ENCODE data around the gene DCAF6. TPM values are rescaled to one million over a fixed set of nuclear protein-coding genes. Genes with fewer than 3 reads are reported as not detected.
A peak's percentile ranks its signal among the peaks of the same experiment; 100 is the strongest.

The DCAF6 gene
- total and polyA plus RNA-seq, 4 donors: 19.7 to 120 (median 28.2) TPM

- ATAC-seq (ENCODE audit: insufficient read depth, low FRiP score) (no peak), DNase-seq (no peak)
- H3K9ac ChIP-seq (ENCODE audit: insufficient read depth in 1 of 2, low read length in 2 of 2): no peak overlapping the region
- H3K27ac ChIP-seq (ENCODE audit: low read depth in 1 of 2, low read length in 1 of 2): no peak overlapping the region
- no peak for TF ChIP-seq CTCF (IDR thresholded peaks at IDR 0.05; ENCODE audit: control extremely low read depth, extremely low read depth)
- H3K4me3 ChIP-seq: no peak overlapping the region
- no peaks in the 10 kb centered on the region for H3K27me3 ChIP-seq (ENCODE audit: control insufficient read depth in 3 of 3, insufficient read depth in 3 of 3, low read length in 2 of 3)
- no peaks in the 10 kb centered on the region for H3K9me3 ChIP-seq (ENCODE audit: control insufficient read depth in 4 of 4, insufficient read depth in 3 of 4, low read length in 3 of 4)
- H3K36me3 ChIP-seq (ENCODE audit: control insufficient read depth in 4 of 4, insufficient read depth in 4 of 4, low read length in 4 of 4): no peaks in the 10 kb centered on the region
- 84% methylated on average over 2 of the region's 2 CpGs for WGBS, 2 donors
- H3K4me1 ChIP-seq (ENCODE audit: control insufficient read depth in 5 of 5, insufficient read depth in 5 of 5, low read length in 5 of 5): no peaks in the 10 kb centered on the region
Measured at GRCh38 chr1:167893798-167894197, 42.7 kb upstream of the DCAF6 start.

GRCh38 chr1:167898578-167899222 lies 37.8 kb upstream of the DCAF6 start:
- TF ChIP-seq CTCF (IDR thresholded peaks at IDR 0.05; ENCODE audit: control extremely low read depth, extremely low read depth): no peak
- Histone ChIP-seq H3K4me3 (no peak overlapping the region), H3K36me3 (ENCODE audit: control insufficient read depth in 4 of 4, insufficient read depth in 4 of 4, low read length in 4 of 4) (no peaks in the 10 kb centered on the region), H3K9me3 (ENCODE audit: control insufficient read depth in 4 of 4, insufficient read depth in 3 of 4, low read length in 3 of 4) (no peaks in the 10 kb centered on the region), H3K9ac (ENCODE audit: insufficient read depth in 1 of 2, low read length in 2 of 2) (no peak overlapping the region), H3K27ac (ENCODE audit: low read depth in 1 of 2, low read length in 1 of 2) (no peak overlapping the region), H3K4me1 (ENCODE audit: control insufficient read depth in 5 of 5, insufficient read depth in 5 of 5, low read length in 5 of 5) (no peaks in the 10 kb centered on the region), H3K27me3 (ENCODE audit: control insufficient read depth in 3 of 3, insufficient read depth in 3 of 3, low read length in 2 of 3) (no peaks in the 10 kb centered on the region)
- DNase-seq (no peak), ATAC-seq (ENCODE audit: insufficient read depth, low FRiP score) (no peak)
- WGBS, 2 donors: 89 to 98% methylated on average over 9 of the region's 9 CpGs

GRCh38 chr1:167899253-167899681 lies 37.2 kb upstream of the DCAF6 start:
- H3K4me3 ChIP-seq: no peak overlapping the region
- ATAC-seq (ENCODE audit: insufficient read depth, low FRiP score) (peak; percentile 27), DNase-seq (peak in 1 of 3 donors; percentile 14)

More at GRCh38 chr1:167899253-167899681, 37.2 kb upstream of the DCAF6 start:
- Histone ChIP-seq H3K9ac (ENCODE audit: insufficient read depth in 1 of 2, low read length in 2 of 2) (no peak overlapping the region), H3K27ac (ENCODE audit: low read depth in 1 of 2, low read length in 1 of 2) (no peak overlapping the region), H3K36me3 (ENCODE audit: control insufficient read depth in 4 of 4, insufficient read depth in 4 of 4, low read length in 4 of 4) (no peaks in the 10 kb centered on the region), H3K9me3 (ENCODE audit: control insufficient read depth in 4 of 4, insufficient read depth in 3 of 4, low read length in 3 of 4) (no peaks in the 10 kb centered on the region), H3K4me1 (ENCODE audit: control insufficient read depth in 5 of 5, insufficient read depth in 5 of 5, low read length in 5 of 5) (no peaks in the 10 kb centered on the region), H3K27me3 (ENCODE audit: control insufficient read depth in 3 of 3, insufficient read depth in 3 of 3, low read length in 2 of 3) (no peaks in the 10 kb centered on the region)
- no peak for TF ChIP-seq CTCF (IDR thresholded peaks at IDR 0.05; ENCODE audit: control extremely low read depth, extremely low read depth)
- 76 to 92% methylated on average over 4 of the region's 4 CpGs for WGBS, 2 donors

All from lung (tissue), 12 donors.